Adipocyte (in vitro differentiated cells): ENCODE results near the gene SPEM1.

Source experiments
- DNase-seq: peaks from one replicate; pipeline ENCODE4 v3.0.0-alpha.2; 2015; ENCODE audit warnings: low read depth
- H3K27me3 ChIP-seq: replicated peaks from 2 replicates; pipeline ENCODE4 v1.7.0; 2013; ENCODE audit warnings: mild to moderate bottlenecking, low read length, moderate library complexity; ENCODE audit not compliant: control insufficient read depth, insufficient read depth
- H3K36me3 ChIP-seq: 2 replicates; pipeline ENCODE4 v1.7.0; 2013; ENCODE audit warnings: low read length, mild to moderate bottlenecking, moderate library complexity; ENCODE audit not compliant: control insufficient read depth, insufficient read depth, severe bottlenecking
- H3K4me1 ChIP-seq: 2 replicates; pipeline ENCODE4 v1.7.0; 2013; ENCODE audit warnings: mild to moderate bottlenecking, low read length, moderate library complexity; ENCODE audit not compliant: control insufficient read depth, insufficient read depth
- H3K4me3 ChIP-seq: 2 replicates; pipeline ENCODE4 v1.7.0; 2013; ENCODE audit warnings: mild to moderate bottlenecking, low read length, moderate library complexity
- H3K9ac ChIP-seq: 2 replicates; pipeline ENCODE4 v1.7.0; 2013; ENCODE audit warnings: mild to moderate bottlenecking, low read length, moderate library complexity
- H3K9me3 ChIP-seq: 2 replicates; pipeline ENCODE4 v1.7.0; 2013; ENCODE audit warnings: mild to moderate bottlenecking, low read length, moderate library complexity; ENCODE audit not compliant: control insufficient read depth

SPEM1 gene

GRCh38 chr17:7437369-7437863, 17.3 kb downstream of the SPEM1 start:
- no peak overlapping the region for H3K9ac ChIP-seq
- peaks cover 15% of the 10 kb centered on the region for H3K27me3 ChIP-seq
- H3K4me1 ChIP-seq, result peaks cover 25% of the 10 kb centered on the region

GRCh38 chr17:7437950-7438614, 18.0 kb downstream of the SPEM1 start:
- Histone ChIP-seq H3K4me1 (peaks cover 25% of the 10 kb centered on the region), H3K9ac (peak overlapping the region; percentile 25), H3K9me3 (no peaks in the 10 kb centered on the region), H3K36me3 (no peaks in the 10 kb centered on the region), H3K27me3 (peaks cover 15% of the 10 kb centered on the region), H3K4me3 (peak overlapping the region; percentile 64)
- DNase-seq, result peak; percentile 38

More at GRCh38 chr17:7437369-7437863, 17.3 kb downstream of the SPEM1 start:
- no peak for DNase-seq
- Histone ChIP-seq H3K9me3 (no peaks in the 10 kb centered on the region), H3K36me3 (no peaks in the 10 kb centered on the region), H3K4me3 (peak overlapping the region; percentile 64)

- Histone ChIP-seq H3K4me1 (peaks cover 25% of the 10 kb centered on the region), H3K9me3 (no peaks in the 10 kb centered on the region), H3K4me3 (peak overlapping the region; percentile 64), H3K27me3 (peaks cover 15% of the 10 kb centered on the region), H3K36me3 (no peaks in the 10 kb centered on the region), H3K9ac (no peak overlapping the region)
- DNase-seq, result no peak
Observed at GRCh38 chr17:7438656-7439460, 18.7 kb downstream of the SPEM1 start.

- peak within 1 kb of the TSS; percentile 71 for H3K4me3 ChIP-seq
- H3K27me3 ChIP-seq, result peaks cover 15% of the 10 kb centered on the region
- DNase-seq, result peak; percentile 33
Observed at GRCh38 chr17:7439462-7440112, 19.5 kb downstream of the SPEM1 start, which contains the start of gene FGF11. TSS of gene FGF11 (plus strand) at chr17:7439512. CDS start at chr17:7439621, 109 bp downstream.

GRCh38 chr17:7440113-7440833, 20.1 kb downstream of the SPEM1 start:
- peak; percentile 72 for DNase-seq
- peak overlapping the region; percentile 54 for H3K9ac ChIP-seq
- peaks cover 28% of the 10 kb centered on the region for H3K4me1 ChIP-seq
- no peaks in the 10 kb centered on the region for H3K9me3 ChIP-seq
- peak overlapping the region; percentile 71 for H3K4me3 ChIP-seq
- H3K27me3 ChIP-seq, result peaks cover 15% of the 10 kb centered on the region
- no peaks in the 10 kb centered on the region for H3K36me3 ChIP-seq

More at GRCh38 chr17:7439462-7440112, 19.5 kb downstream of the SPEM1 start, which contains the start of gene FGF11:
- peaks cover 28% of the 10 kb centered on the region for H3K4me1 ChIP-seq
- no peaks in the 10 kb centered on the region for H3K36me3 ChIP-seq
- H3K9me3 ChIP-seq, result no peaks in the 10 kb centered on the region
- peak within 1 kb of the TSS; percentile 54 for H3K9ac ChIP-seq

- Histone ChIP-seq H3K4me3 (no peak overlapping the region), H3K4me1 (peaks cover 25% of the 10 kb centered on the region), H3K36me3 (no peaks in the 10 kb centered on the region), H3K9me3 (no peaks in the 10 kb centered on the region), H3K27me3 (peaks cover 19% of the 10 kb centered on the region), H3K9ac (no peak overlapping the region)
- peak; percentile 43 for DNase-seq
Observed at GRCh38 chr17:7440834-7441195, 20.7 kb downstream of the SPEM1 start.

GRCh38 chr17:7441266-7441665, 21.1 kb downstream of the SPEM1 start:
- Histone ChIP-seq H3K27me3 (peaks cover 23% of the 10 kb centered on the region), H3K9me3 (no peaks in the 10 kb centered on the region), H3K36me3 (no peaks in the 10 kb centered on the region), H3K4me1 (peaks cover 24% of the 10 kb centered on the region), H3K4me3 (no peak overlapping the region), H3K9ac (no peak overlapping the region)
- no peak for DNase-seq

GRCh38 chr17:7442142-7442541, 22.0 kb downstream of the SPEM1 start:
- Histone ChIP-seq H3K9ac (no peak overlapping the region), H3K4me1 (peaks cover 24% of the 10 kb centered on the region), H3K9me3 (no peaks in the 10 kb centered on the region), H3K4me3 (no peak overlapping the region), H3K36me3 (no peaks in the 10 kb centered on the region), H3K27me3 (peaks cover 30% of the 10 kb centered on the region)
- no peak for DNase-seq

GRCh38 chr17:7443499-7444485, 23.7 kb downstream of the SPEM1 start:
- no peak overlapping the region for H3K4me3 ChIP-seq
- peaks cover 21% of the 10 kb centered on the region for H3K4me1 ChIP-seq
- DNase-seq, result peak; percentile 31
- no peaks in the 10 kb centered on the region for H3K36me3 ChIP-seq
- no peaks in the 10 kb centered on the region for H3K9me3 ChIP-seq
- no peak overlapping the region for H3K9ac ChIP-seq
- H3K27me3 ChIP-seq, result peaks cover 31% of the 10 kb centered on the region
